H1 (cell line): ENCODE data around the gene ATP6V1A. TPM values are rescaled to one million over a fixed set of nuclear protein-coding genes. Genes with fewer than 3 reads are reported as not detected.

ENCODE experiments used
- CTCF ChIA-PET: fragments of 300-600 bp; sonication (Branson Sonifier 250); formaldehyde crosslinking; loops from one replicate; lab custom pipeline; 2021; ENCODE audit not compliant: partially characterized antibody; lab: Charles Lee
- POLR2A ChIA-PET: fragments of 300-600 bp; sonication (Branson Sonifier 250); formaldehyde crosslinking; loops from one replicate; lab custom pipeline; 2021; ENCODE audit warnings: inconsistent platforms; ENCODE audit not compliant: partially characterized antibody; lab: Charles Lee
- DNase-seq, 2 experiments: peaks; one replicate each; pipeline versions ENCODE4 v3.0.0 to v3.0.0-alpha.2; 2010 to 2022; ENCODE audit warnings: low spot score in 2 of 2, low read depth in 1 of 2, mixed read lengths in 1 of 2
- FAIRE-seq: peaks from 2 replicates; lab custom pipeline; 2011; peaks lifted over from hg19 to GRCh38; lab: Jason Lieb, UNC
- H2AFZ ChIP-seq: 2 replicates; pipeline ENCODE4 v1.8.1; 2012; ENCODE audit warnings: low read length, inconsistent platforms
- H2AK5ac ChIP-seq: 2 replicates; pipeline ENCODE4 v1.6.1; 2013; ENCODE audit warnings: low read depth, low read length
- H2BK120ac ChIP-seq: replicated peaks from 2 replicates; pipeline ENCODE3; 2013; ENCODE audit warnings: low read depth, low read length, inconsistent platforms
- H2BK12ac ChIP-seq: 2 replicates; pipeline ENCODE4 v1.6.1; 2013; ENCODE audit warnings: low read depth, low read length
- H2BK15ac ChIP-seq: 2 replicates; pipeline ENCODE4 v1.6.1; 2013; ENCODE audit warnings: low read length
- H2BK20ac ChIP-seq: 2 replicates; pipeline ENCODE4 v1.6.1; 2013; ENCODE audit warnings: low read length
- H2BK5ac ChIP-seq: 2 replicates; pipeline ENCODE4 v1.6.1; 2013; ENCODE audit warnings: low read depth, low read length
- H3K14ac ChIP-seq: 2 replicates; pipeline ENCODE4 v1.6.1; 2013; ENCODE audit warnings: inconsistent platforms; ENCODE audit not compliant: insufficient read length
- H3K18ac ChIP-seq: 2 replicates; pipeline ENCODE4 v1.6.1; 2013; ENCODE audit warnings: low read length; ENCODE audit errors: extremely low read depth
- H3K23ac ChIP-seq: 2 replicates; pipeline ENCODE4 v1.6.1; 2013; ENCODE audit warnings: inconsistent platforms; ENCODE audit not compliant: insufficient read length
- H3K23me2 ChIP-seq: 2 replicates; pipeline ENCODE4 v1.6.1; 2013; ENCODE audit warnings: low read depth, low read length
- H3K27ac ChIP-seq: 2 replicates; pipeline ENCODE4 v1.6.1; 2011; ENCODE audit warnings: low read depth, low read length, inconsistent platforms
- H3K27me3 ChIP-seq, 4 experiments: replicated peaks in 1 of 4; 1 replicate in 1 of 4; 2 replicates in 3 of 4; pipeline versions ENCODE4 v1.6.1 to v1.8.1; 2011 to 2013; ENCODE audit warnings: low read length in 3 of 4, mild to moderate bottlenecking in 3 of 4, inconsistent platforms in 2 of 4, mixed read lengths in 2 of 4, moderate library complexity in 1 of 4; ENCODE audit not compliant: control insufficient read depth in 3 of 4, insufficient read depth in 3 of 4; ENCODE audit errors: extremely low read depth in 1 of 4
- H3K36me3 ChIP-seq, 4 experiments: 2 replicates each; pipeline versions ENCODE4 v1.6.1 to v1.8.1; 2011 to 2013; ENCODE audit warnings: mild to moderate bottlenecking in 4 of 4, low read length in 3 of 4, moderate library complexity in 2 of 4, control low read depth in 1 of 4, inconsistent platforms in 1 of 4; ENCODE audit not compliant: insufficient read depth in 4 of 4, control insufficient read depth in 2 of 4
- H3K4ac ChIP-seq: replicated peaks from 2 replicates; pipeline ENCODE3; 2013; ENCODE audit warnings: low read length, low read depth, mixed read lengths, inconsistent platforms; ENCODE audit not compliant: insufficient read length
- H3K4me1 ChIP-seq, 4 experiments: replicated peaks in 1 of 4; 1 replicate in 1 of 4; 2 replicates in 3 of 4; pipeline versions ENCODE4 v1.6.1 to v1.8.1; 2011 to 2013; ENCODE audit warnings: low read length in 3 of 4, inconsistent platforms in 2 of 4, mixed read lengths in 1 of 4; ENCODE audit not compliant: insufficient read depth in 4 of 4, control insufficient read depth in 3 of 4
- H3K4me2 ChIP-seq, 2 experiments: 2 replicates each; pipeline versions ENCODE4 v1.6.1 to v1.8.1; 2011 to 2013; ENCODE audit warnings: low read depth in 2 of 2, low read length in 2 of 2, control low read depth in 1 of 2, inconsistent platforms in 1 of 2, mild to moderate bottlenecking in 1 of 2; ENCODE audit not compliant: insufficient read depth in 1 of 2
- H3K4me3 ChIP-seq, 4 experiments: fragments of 200-600, 300-600 bp in 1 of 4; sonication (generic), shearing (Covaris generic), sonication (Bioruptor Twin) in 1 of 4; 2 replicates each; pipeline versions ENCODE4 v1.5.1 to v1.8.1; 2011 to 2016; ENCODE audit warnings: low read length in 4 of 4, low read depth in 3 of 4, control low read depth in 2 of 4, inconsistent platforms in 2 of 4, mild to moderate bottlenecking in 2 of 4, mixed read lengths in 1 of 4, moderate library complexity in 1 of 4; ENCODE audit not compliant: insufficient read depth in 2 of 4; ENCODE audit errors: extremely low read depth in 1 of 4
- H3K56ac ChIP-seq: replicated peaks from 2 replicates; pipeline ENCODE3; 2013; ENCODE audit warnings: low read depth, mild to moderate bottlenecking, mixed read lengths, low read length, inconsistent platforms; ENCODE audit not compliant: insufficient read length
- H3K79me1 ChIP-seq: 2 replicates; pipeline ENCODE4 v1.6.1; 2013; ENCODE audit warnings: low read depth, low read length, control low read depth
- H3K79me2 ChIP-seq, 2 experiments: 2 replicates each; pipeline versions ENCODE4 v1.6.1 to v1.8.1; 2012 to 2013; ENCODE audit warnings: low read length in 2 of 2, mild to moderate bottlenecking in 2 of 2, inconsistent platforms in 1 of 2; ENCODE audit not compliant: insufficient read depth in 2 of 2, control insufficient read depth in 1 of 2
- H3K9ac ChIP-seq, 4 experiments: replicated peaks in 1 of 4; 1 replicate in 1 of 4; 2 replicates in 3 of 4; pipeline versions ENCODE4 v1.6.1 to v1.8.1; 2011 to 2013; ENCODE audit warnings: low read depth in 3 of 4, low read length in 3 of 4, control low read depth in 2 of 4, mild to moderate bottlenecking in 2 of 4, moderate library complexity in 2 of 4, inconsistent platforms in 1 of 4; ENCODE audit errors: extremely low read depth in 1 of 4
- H3K9me3 ChIP-seq, 2 experiments: 2 replicates each; pipeline versions ENCODE4 v1.6.1 to v1.8.1; 2012 to 2013; ENCODE audit warnings: mild to moderate bottlenecking in 2 of 2, moderate library complexity in 2 of 2, control low read depth in 1 of 2, inconsistent platforms in 1 of 2, low read depth in 1 of 2, low read length in 1 of 2, mixed read lengths in 1 of 2; ENCODE audit not compliant: insufficient read depth in 2 of 2
- H4K20me1 ChIP-seq, 2 experiments: replicated peaks in 1 of 2; 2 replicates each; pipeline versions ENCODE3 to v1.8.1; 2011 to 2013; ENCODE audit warnings: inconsistent platforms in 2 of 2, low read length in 2 of 2, mild to moderate bottlenecking in 1 of 2; ENCODE audit not compliant: insufficient read depth in 2 of 2, control insufficient read depth in 1 of 2
- H4K5ac ChIP-seq: 2 replicates; pipeline ENCODE4 v1.6.1; 2013; ENCODE audit warnings: low read length, low read depth, mixed read lengths, inconsistent platforms; ENCODE audit not compliant: insufficient read length
- H4K8ac ChIP-seq: 2 replicates; pipeline ENCODE4 v1.8.0; 2013; ENCODE audit warnings: mild to moderate bottlenecking, moderate library complexity, low read length, inconsistent platforms; ENCODE audit not compliant: insufficient read depth; ENCODE audit errors: extremely low read depth
- H4K91ac ChIP-seq: replicated peaks from 2 replicates; pipeline ENCODE3; 2013; ENCODE audit warnings: low read length, mixed read lengths, inconsistent platforms; ENCODE audit not compliant: insufficient read length
- BACH1 ChIP-seq: IDR thresholded peaks from 2 replicates; pipeline ENCODE4 v1.6.1; 2012; ENCODE audit warnings: low read length, improper control_type of control experiment
- BCL11A ChIP-seq, 2 experiments: IDR thresholded peaks; one replicate each; pipeline ENCODE4 v1.6.1; 2011; ENCODE audit warnings: low read depth in 2 of 2, low read length in 2 of 2, mild to moderate bottlenecking in 2 of 2
- FOSL1 ChIP-seq: IDR thresholded peaks from 2 replicates; pipeline ENCODE4 v1.6.1; 2011; ENCODE audit warnings: mild to moderate bottlenecking, low read depth, low read length, moderate library complexity; ENCODE audit not compliant: insufficient read depth
- KDM1A ChIP-seq: fragments of 200-600, 300-600 bp; sonication (generic); IDR thresholded peaks from 2 replicates; pipeline ENCODE4 v1.7.1; 2016; ENCODE audit warnings: mild to moderate bottlenecking, low read length, borderline replicate concordance
- NANOG ChIP-seq: IDR thresholded peaks from 2 replicates; pipeline ENCODE4 v1.6.1; 2011; ENCODE audit warnings: low read length, low read depth, mild to moderate bottlenecking, inconsistent platforms; ENCODE audit not compliant: insufficient read depth, poor library complexity, severe bottlenecking
- SIN3A ChIP-seq, 2 experiments: IDR thresholded peaks in 1 of 2; conservative IDR thresholded peaks in 1 of 2; 2 replicates each; pipeline ENCODE4 v1.6.1; 2011 to 2012; ENCODE audit warnings: low read length in 2 of 2, improper control_type of control experiment in 1 of 2, low read depth in 1 of 2, mild to moderate bottlenecking in 1 of 2
- WGBS, 2 experiments: shearing (Covaris generic) in 1 of 2; methylation state at CpG; one replicate each; pipeline versions ENCODE4 v1.1.6 to v1.1.7; 2013 to 2015; ENCODE audit warnings: low lambda C conversion rate in 2 of 2, mixed read lengths in 2 of 2, inconsistent platforms in 1 of 2, low coverage in 1 of 2, missing lambda C conversion rate in 1 of 2; ENCODE audit not compliant: insufficient replicate concordance in 2 of 2, insufficient coverage in 1 of 2, insufficient read length in 1 of 2; ENCODE audit errors: extremely low coverage in 1 of 2, missing lambda C conversion rate in 1 of 2; 5-methylcytosine and 5-hydroxymethylcytosine counted together
- polyA plus RNA-seq, 7 experiments: library from polyadenylated mRNA; depleted of rRNA in 3 of 7; stranded (reverse) in 5 of 7; unstranded in 2 of 7; fragments of >200 nt in 5 of 7; fragments of 200-250 nt in 2 of 7; gene quantifications; 1 replicate in 5 of 7; 2 replicates in 1 of 7; 4 replicates in 1 of 7; pipeline versions ENCODE4 v1.2.1 to v1.2.3, GENCODE V29; 2011 to 2013; ENCODE audit warnings: missing spikeins in 2 of 7, mixed read lengths in 2 of 7
- total RNA-seq: library from RNA; stranded (reverse); fragmentation: NEBNext Ultra II Directional; extraction: Animal tissue kit (Norgen Biotek cat#: 25700); gene quantifications from 2 replicates; pipeline ENCODE4 v1.2.1, GENCODE V29; 2021

ATP6V1A gene
- total and polyA plus RNA-seq, 2 of the 8 experiments (the other 6 are each of a cell fraction or from before 2014, with no cell fraction given): 15.4 to 90.9 TPM

DNA sequence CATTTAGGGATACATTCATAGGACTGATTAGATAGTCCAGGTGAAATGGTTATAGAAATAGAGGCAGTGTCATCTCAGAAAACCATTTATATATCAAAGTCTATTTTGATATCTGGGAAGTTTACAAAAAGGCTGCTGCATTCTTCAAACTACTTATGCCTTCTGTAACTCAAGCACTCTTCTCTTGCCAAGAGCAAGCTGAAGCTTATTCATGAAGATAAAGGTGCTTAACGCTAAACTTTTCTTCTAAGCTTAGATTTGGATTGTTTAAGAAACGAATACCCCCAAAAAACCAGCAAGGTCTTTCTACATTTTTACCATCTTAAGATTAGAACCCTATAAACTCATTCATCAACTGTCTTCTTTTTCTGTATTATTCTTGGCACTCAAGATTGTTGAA is 27.1 kb upstream of the ATP6V1A start:
- peaks cover 0 to 67% (median 25%) of the 10 kb centered on the region in 4 experiments; a peak in 6 of 8 replicates for H3K36me3 ChIP-seq
- no peaks in the 10 kb centered on the region for H3K9me3 ChIP-seq
- H3K27me3 ChIP-seq: no peaks in the 10 kb centered on the region
- no peak overlapping the region for H3K4ac ChIP-seq
- 86% methylated on average over 2 of the region's 2 CpGs; no CpG with 5 or more reads in 1 of the 2 experiments for WGBS, 2 experiments
- H3K79me2 ChIP-seq: peaks cover 0 to 15% of the 10 kb centered on the region in 2 experiments; a peak in 3 of 4 replicates
- no peak overlapping the region for H2BK120ac ChIP-seq
- no peak overlapping the region for H3K14ac ChIP-seq
- no peak overlapping the region for H3K23ac ChIP-seq
- H3K23me2 ChIP-seq: no peaks in the 10 kb centered on the region
- no peak overlapping the region for H2AK5ac ChIP-seq
- no peak overlapping the region for H2BK20ac ChIP-seq
- no peaks in the 10 kb centered on the region for H3K4me1 ChIP-seq
- H2BK15ac ChIP-seq: no peak overlapping the region
- TF ChIP-seq KDM1A (no peak), SIN3A (conservative IDR thresholded peaks at IDR 0.05 in 1 of 2, IDR thresholded peaks at IDR 0.05 in 1 of 2; ENCODE audit: low read depth in 1 of 2, low read length in 2 of 2) (no peak), FOSL1 (no peak), NANOG (no peak), BCL11A (IDR thresholded peaks at IDR 0.05; ENCODE audit: low read depth in 2 of 2, low read length in 2 of 2) (no peak), BACH1 (no peak)
- no peak overlapping the region for H3K4me2 ChIP-seq
- H4K91ac ChIP-seq: no peak overlapping the region
- H3K18ac ChIP-seq: no peak overlapping the region
- no peak overlapping the region for H3K56ac ChIP-seq
- no peak overlapping the region for H4K5ac ChIP-seq
- CTCF ChIA-PET: no interaction called here
- no peaks in the 10 kb centered on the region for H3K79me1 ChIP-seq
- POLR2A ChIA-PET: no interaction called here
- DNase-seq (no peak), FAIRE-seq (no peak)
- H2BK12ac ChIP-seq: no peak overlapping the region
- no peak overlapping the region for H3K9ac ChIP-seq
- no peak overlapping the region for H3K27ac ChIP-seq
- H3K4me3 ChIP-seq: no peak overlapping the region
- no peak overlapping the region for H4K8ac ChIP-seq
- no peak overlapping the region for H2AFZ ChIP-seq
- peaks cover 0 to 5% of the 10 kb centered on the region in 2 experiments for H4K20me1 ChIP-seq
- H2BK5ac ChIP-seq: no peak overlapping the region
